ENCODE results near the gene SAE1.

- no peak for TF ChIP-seq CTCF (IDR thresholded peaks at IDR 0.05)
- no peak for TF ChIP-seq POLR2A (IDR thresholded peaks at IDR 0.05)
These were observed 56.7 kb downstream of the SAE1 start for GRCh38 chr19:47187335-47187655.
